ENCODE measurements around the gene HPN. TPM values are rescaled to one million over a fixed set of nuclear protein-coding genes. Genes with fewer than 3 reads are reported as not detected.

Gene HPN
- total RNA-seq, 1 donor from 2014 or later = 2.0 TPM

- DNase-seq (ENCODE audit: low read depth) = no peak
- TF ChIP-seq CTCF (conservative IDR thresholded peaks at IDR 0.05; ENCODE audit: low read depth, low read length) = no peak
- no peak overlapping the region for H3K4me3 ChIP-seq (ENCODE audit: low read depth, low read length)
Observed at GRCh38 chr19:35060160-35060855, 18.8 kb downstream of the HPN start.

GRCh38 chr19:35061583-35062373 is 20.3 kb downstream of the HPN start:
- no peak for DNase-seq (ENCODE audit: low read depth)
- no peak overlapping the region for H3K4me3 ChIP-seq (ENCODE audit: low read depth, low read length)
- TF ChIP-seq CTCF (conservative IDR thresholded peaks at IDR 0.05; ENCODE audit: low read depth, low read length) = no peak

GRCh38 chr19:35062942-35063341 is 21.4 kb downstream of the HPN start:
- DNase-seq (ENCODE audit: low read depth) = no peak
- TF ChIP-seq CTCF (conservative IDR thresholded peaks at IDR 0.05; ENCODE audit: low read depth, low read length) = no peak
- no peak overlapping the region for H3K4me3 ChIP-seq (ENCODE audit: low read depth, low read length)

GRCh38 chr19:35063940-35064818 is 22.7 kb downstream of the HPN start:
- no peak for DNase-seq (ENCODE audit: low read depth)
- TF ChIP-seq CTCF (conservative IDR thresholded peaks at IDR 0.05; ENCODE audit: low read depth, low read length) = no peak
- no peak overlapping the region for H3K4me3 ChIP-seq (ENCODE audit: low read depth, low read length)

GRCh38 chr19:35065574-35065973 is 24.1 kb downstream of the HPN start:
- no peak for DNase-seq (ENCODE audit: low read depth)
- no peak overlapping the region for H3K4me3 ChIP-seq (ENCODE audit: low read depth, low read length)
- no peak for TF ChIP-seq CTCF (conservative IDR thresholded peaks at IDR 0.05; ENCODE audit: low read depth, low read length)

GRCh38 chr19:35066121-35066520 is 24.6 kb downstream of the HPN start:
- H3K4me3 ChIP-seq (ENCODE audit: low read depth, low read length) = no peak overlapping the region
- TF ChIP-seq CTCF (conservative IDR thresholded peaks at IDR 0.05; ENCODE audit: low read depth, low read length) = no peak
- DNase-seq (ENCODE audit: low read depth) = no peak

Measured in epithelial cell of proximal tubule (primary cell).